CD8-positive, alpha-beta memory T cell (primary cell): ENCODE measurements around the gene TMEM30B. TPM values are rescaled to one million over a fixed set of nuclear protein-coding genes. Genes with fewer than 3 reads are reported as not detected.

ENCODE experiments used
- CTCF ChIA-PET: fragments of 350-600 bp; sonication (Branson Sonifier 250); formaldehyde crosslinking; loops from one replicate; lab custom pipeline; 2021; ENCODE audit warnings: antibody characterized with exemption; lab: Charles Lee
- POLR2A ChIA-PET: fragments of 350-600 bp; sonication (Branson Sonifier 250); formaldehyde crosslinking; loops from one replicate; lab custom pipeline; 2021; ENCODE audit warnings: antibody characterized with exemption; lab: Charles Lee
- DNase-seq, 5 donors: peaks; one replicate each; pipeline versions ENCODE4 v3.0.0 to v3.0.0-alpha.2; 2020 to 2022; ENCODE audit warnings: mixed read lengths in 1 of 5
- H3K27ac ChIP-seq: one replicate; pipeline ENCODE4 v1.7.0; 2013; ENCODE audit warnings: low read depth, mild to moderate bottlenecking, low read length, moderate library complexity
- H3K27me3 ChIP-seq: 2 replicates; pipeline ENCODE4 v1.7.0; 2013; ENCODE audit warnings: low read length, mild to moderate bottlenecking; ENCODE audit not compliant: insufficient read depth, poor library complexity, severe bottlenecking
- H3K36me3 ChIP-seq: 2 replicates; pipeline ENCODE4 v1.7.0; 2013; ENCODE audit warnings: mild to moderate bottlenecking, low read length, moderate library complexity; ENCODE audit not compliant: insufficient read depth
- H3K4me1 ChIP-seq: 2 replicates; pipeline ENCODE4 v1.7.0; 2013; ENCODE audit warnings: mild to moderate bottlenecking, low read length, moderate library complexity; ENCODE audit not compliant: insufficient read depth
- H3K4me3 ChIP-seq: 2 replicates; pipeline ENCODE4 v1.7.0; 2013; ENCODE audit warnings: mild to moderate bottlenecking, low read length
- H3K9me3 ChIP-seq: 2 replicates; pipeline ENCODE4 v1.7.0; 2013; ENCODE audit warnings: mild to moderate bottlenecking, low read length
- H3K27ac Mint-ChIP-seq, 8 donors: one replicate each; pipeline ENCODE4 v1.8.0; 2020 to 2021; ENCODE audit warnings: mixed read lengths in 8 of 8, mild to moderate bottlenecking in 6 of 8, inconsistent platforms in 3 of 8, moderate library complexity in 3 of 8
- H3K27me3 Mint-ChIP-seq, 2 donors: one replicate each; pipeline ENCODE4 v1.8.0; 2020 to 2021; ENCODE audit warnings: mixed read lengths in 2 of 2, mild to moderate bottlenecking in 1 of 2, moderate library complexity in 1 of 2
- H3K36me3 Mint-ChIP-seq, 3 donors: one replicate each; pipeline ENCODE4 v1.8.0; 2020 to 2021; ENCODE audit warnings: mixed read lengths in 3 of 3, inconsistent platforms in 1 of 3, mild to moderate bottlenecking in 1 of 3
- H3K4me1 Mint-ChIP-seq, 3 donors: one replicate each; pipeline ENCODE4 v1.8.0; 2020 to 2021; ENCODE audit warnings: mixed read lengths in 3 of 3, inconsistent platforms in 1 of 3, mild to moderate bottlenecking in 1 of 3
- H3K4me3 Mint-ChIP-seq, 7 donors: one replicate each; pipeline ENCODE4 v1.8.0; 2020 to 2021; ENCODE audit warnings: mixed read lengths in 7 of 7, mild to moderate bottlenecking in 6 of 7, moderate library complexity in 4 of 7, inconsistent platforms in 2 of 7
- H3K9me3 Mint-ChIP-seq, 5 donors: one replicate each; pipeline ENCODE4 v1.8.0; 2020 to 2022; ENCODE audit warnings: mixed read lengths in 5 of 5, mild to moderate bottlenecking in 3 of 5, moderate library complexity in 2 of 5, inconsistent platforms in 1 of 5
- polyA plus RNA-seq: library from polyadenylated mRNA; unstranded; fragments of 300-500 nt; fragmentation: Illumina TruSeq; gene quantifications from one replicate; pipeline ENCODE4 v1.2.3, GENCODE V29; 2021
- total RNA-seq, 2 experiments: library from RNA; stranded (reverse); gene quantifications; one replicate each; pipeline ENCODE4 v1.2.3, GENCODE V29; 2021

TMEM30B gene
- total and polyA plus RNA-seq, 3 experiments from 2014 or later = 1.7 to 6.5 (median 1.9) TPM

DNA sequence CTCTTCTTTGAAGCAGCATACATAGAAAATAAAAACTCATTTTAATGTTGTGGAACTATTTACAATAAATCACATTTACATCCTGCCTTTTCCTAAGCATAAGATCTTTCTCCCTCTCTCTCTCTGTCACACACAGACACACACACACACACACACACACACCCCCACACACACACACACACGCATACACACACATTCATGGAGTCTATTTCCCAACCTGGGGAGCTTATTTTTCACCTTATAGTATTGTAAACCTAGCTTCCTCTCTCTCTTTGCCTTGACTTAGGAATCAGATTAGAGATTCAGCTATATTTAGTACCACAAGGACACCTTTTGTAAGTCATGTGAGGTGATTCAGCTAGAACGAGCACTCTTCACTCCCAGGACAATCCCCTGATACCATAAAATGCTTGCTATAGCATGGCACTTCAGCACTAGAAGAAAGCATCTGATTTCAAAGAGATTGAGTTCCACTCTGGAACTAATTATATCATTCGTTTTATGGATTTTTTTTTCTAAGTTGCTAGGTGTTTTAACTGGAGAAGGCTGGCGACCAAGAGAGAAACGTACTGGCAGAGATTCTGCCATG, 23.6 kb downstream of the TMEM30B start:
- POLR2A ChIA-PET = interaction anchor here (0.7 kb wide), 1 partner anchor 248 kb away, joined by 6 read pairs; no protein-coding TSS in a partner anchor

DNA sequence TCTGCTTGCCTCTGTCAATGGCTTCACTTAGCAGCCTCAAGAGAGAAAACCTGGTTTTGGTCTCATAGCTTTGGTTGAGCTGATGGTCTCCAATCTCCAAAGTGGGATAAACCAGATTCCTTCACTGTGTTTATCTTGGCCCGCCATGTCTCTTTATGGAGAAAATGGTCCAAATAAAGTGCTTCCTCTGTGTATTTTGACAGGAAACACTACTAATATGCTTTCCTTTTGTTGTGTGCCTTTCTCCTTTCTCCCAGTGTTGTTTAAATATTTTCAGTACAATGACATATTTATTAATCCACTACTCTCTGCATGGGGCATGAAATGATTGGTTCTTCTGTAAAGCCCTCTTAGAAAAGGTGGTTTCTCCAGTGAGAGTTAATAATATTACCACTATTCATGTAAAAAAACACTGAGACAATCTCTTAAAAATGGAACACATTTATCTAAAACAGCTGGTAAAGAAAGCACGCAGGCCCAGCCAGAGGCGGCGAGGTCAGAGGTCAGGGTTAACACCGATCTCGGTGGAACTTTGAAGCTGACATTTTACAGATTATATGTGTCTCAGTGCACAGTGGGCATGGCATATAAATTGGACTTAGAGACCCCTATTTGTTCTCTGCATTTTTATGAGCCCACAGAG, 24.2 kb downstream of the TMEM30B start:
- Histone ChIP-seq H3K4me1 (no peaks in the 10 kb centered on the region), H3K4me3 (no peak overlapping the region), H3K9me3 (no peaks in the 10 kb centered on the region), H3K36me3 (no peaks in the 10 kb centered on the region), H3K27me3 (no peaks in the 10 kb centered on the region), H3K27ac (no peak overlapping the region)
- H3K27me3 Mint-ChIP-seq = peaks cover 25 to 54% of the 10 kb centered on the region in 2 donors
- H3K4me1 Mint-ChIP-seq = peaks cover 3 to 7% (median 4%) of the 10 kb centered on the region in 3 donors
- CTCF ChIA-PET = interaction anchor here (0.8 kb wide), 1 partner anchor 580 kb away, joined by 3 read pairs; no protein-coding TSS in a partner anchor
- no peak overlapping the region for H3K4me3 Mint-ChIP-seq
- no peak overlapping the region for H3K27ac Mint-ChIP-seq
- POLR2A ChIA-PET = no interaction called here
- no peaks in the 10 kb centered on the region for H3K9me3 Mint-ChIP-seq
- no peaks in the 10 kb centered on the region for H3K36me3 Mint-ChIP-seq
- DNase-seq = no peak

More for the DNA sequence above, 23.6 kb downstream of the TMEM30B start:
- Histone ChIP-seq H3K9me3 (no peaks in the 10 kb centered on the region), H3K4me1 (no peaks in the 10 kb centered on the region), H3K27ac (no peak overlapping the region), H3K4me3 (no peak overlapping the region), H3K27me3 (no peaks in the 10 kb centered on the region), H3K36me3 (no peaks in the 10 kb centered on the region)
- DNase-seq = no peak
- Mint-ChIP-seq H3K4me1 (peaks cover 3 to 5% (median 3%) of the 10 kb centered on the region in 3 donors), H3K4me3 (no peak overlapping the region), H3K27me3 (peaks cover 25 to 50% of the 10 kb centered on the region in 2 donors), H3K27ac (no peak overlapping the region), H3K36me3 (no peaks in the 10 kb centered on the region), H3K9me3 (no peaks in the 10 kb centered on the region)
- CTCF ChIA-PET = interaction anchor here (0.8 kb wide), 1 partner anchor 580 kb away, joined by 3 read pairs; no protein-coding TSS in a partner anchor

DNA sequence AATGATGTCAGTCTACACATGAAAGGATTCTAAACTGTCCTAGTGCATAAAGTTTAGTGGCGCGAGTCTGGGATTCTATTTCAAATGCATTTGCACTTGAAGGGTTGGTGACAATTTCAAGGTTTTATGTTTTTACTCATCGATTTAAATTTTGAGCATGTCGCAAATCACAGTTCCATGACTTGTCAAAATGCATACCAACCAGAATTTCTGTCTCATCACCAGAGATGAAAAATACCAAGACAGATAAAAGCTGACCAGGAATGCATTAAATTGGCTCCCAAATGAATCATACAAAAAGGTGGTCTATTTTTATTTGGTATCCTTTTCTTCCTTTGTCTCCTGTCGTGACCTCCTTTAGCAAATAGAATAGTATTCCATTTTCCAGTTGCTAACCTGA, 25.2 kb downstream of the TMEM30B start:
- no peak for DNase-seq
- H3K36me3 Mint-ChIP-seq = no peaks in the 10 kb centered on the region
- CTCF ChIA-PET = no interaction called here
- no peak overlapping the region for H3K4me3 ChIP-seq
- H3K27me3 Mint-ChIP-seq = peaks cover 24 to 54% of the 10 kb centered on the region in 2 donors
- H3K9me3 Mint-ChIP-seq = no peaks in the 10 kb centered on the region
- H3K27me3 ChIP-seq = no peaks in the 10 kb centered on the region
- H3K9me3 ChIP-seq = no peaks in the 10 kb centered on the region
- H3K27ac ChIP-seq = no peak overlapping the region
- peaks cover 3 to 7% (median 4%) of the 10 kb centered on the region in 3 donors for H3K4me1 Mint-ChIP-seq
- H3K36me3 ChIP-seq = no peaks in the 10 kb centered on the region
- H3K4me3 Mint-ChIP-seq = no peak overlapping the region
- H3K4me1 ChIP-seq = no peaks in the 10 kb centered on the region
- H3K27ac Mint-ChIP-seq = peak overlapping the region in 1 of 8 donors; percentile 66
- POLR2A ChIA-PET = no interaction called here

DNA sequence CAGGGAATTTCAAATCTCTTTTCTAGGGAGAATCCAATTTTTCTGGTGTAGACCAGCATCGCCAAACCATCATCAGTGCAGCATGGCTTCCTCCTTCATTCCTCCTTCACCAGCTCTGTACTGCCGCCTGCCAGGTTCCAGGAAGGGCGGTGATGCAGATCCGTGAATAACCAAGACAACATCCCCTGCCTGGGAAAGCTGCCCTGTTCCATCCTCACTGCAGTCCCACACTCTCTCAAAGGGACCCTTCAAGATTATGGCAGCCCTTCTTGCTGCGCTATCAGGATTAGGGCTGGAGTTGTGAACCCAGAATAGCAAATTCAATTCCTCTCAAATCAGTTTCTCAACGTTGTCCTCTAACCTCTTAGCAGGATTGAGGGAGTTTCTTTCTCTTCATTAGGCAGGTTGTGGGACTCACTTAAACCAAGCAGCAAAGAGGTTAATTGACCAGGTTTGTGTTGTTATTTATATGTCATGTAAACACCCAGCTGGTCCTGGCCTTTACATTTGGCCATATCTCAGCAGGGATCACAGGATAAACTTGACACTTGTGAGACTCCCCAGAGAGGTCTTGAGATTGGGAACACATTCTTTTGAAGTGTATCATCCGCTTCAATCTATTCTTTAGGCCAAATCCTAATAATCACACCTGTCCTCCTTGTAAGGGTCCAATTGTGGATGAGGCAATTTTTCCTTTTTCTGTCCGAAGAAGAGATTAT, 26.2 kb downstream of the TMEM30B start:
- Histone ChIP-seq H3K36me3 (no peaks in the 10 kb centered on the region), H3K9me3 (no peaks in the 10 kb centered on the region), H3K4me3 (no peak overlapping the region), H3K27ac (no peak overlapping the region), H3K4me1 (no peaks in the 10 kb centered on the region), H3K27me3 (no peaks in the 10 kb centered on the region)
- H3K27me3 Mint-ChIP-seq = peaks cover 17 to 50% of the 10 kb centered on the region in 2 donors
- H3K36me3 Mint-ChIP-seq = no peaks in the 10 kb centered on the region
- H3K4me3 Mint-ChIP-seq = no peak overlapping the region
- H3K9me3 Mint-ChIP-seq = no peaks in the 10 kb centered on the region
- ChIA-PET CTCF (no interaction called here), POLR2A (no interaction called here)
- H3K27ac Mint-ChIP-seq = no peak overlapping the region
- DNase-seq = no peak
- peaks cover 3 to 7% (median 4%) of the 10 kb centered on the region in 3 donors for H3K4me1 Mint-ChIP-seq

DNA sequence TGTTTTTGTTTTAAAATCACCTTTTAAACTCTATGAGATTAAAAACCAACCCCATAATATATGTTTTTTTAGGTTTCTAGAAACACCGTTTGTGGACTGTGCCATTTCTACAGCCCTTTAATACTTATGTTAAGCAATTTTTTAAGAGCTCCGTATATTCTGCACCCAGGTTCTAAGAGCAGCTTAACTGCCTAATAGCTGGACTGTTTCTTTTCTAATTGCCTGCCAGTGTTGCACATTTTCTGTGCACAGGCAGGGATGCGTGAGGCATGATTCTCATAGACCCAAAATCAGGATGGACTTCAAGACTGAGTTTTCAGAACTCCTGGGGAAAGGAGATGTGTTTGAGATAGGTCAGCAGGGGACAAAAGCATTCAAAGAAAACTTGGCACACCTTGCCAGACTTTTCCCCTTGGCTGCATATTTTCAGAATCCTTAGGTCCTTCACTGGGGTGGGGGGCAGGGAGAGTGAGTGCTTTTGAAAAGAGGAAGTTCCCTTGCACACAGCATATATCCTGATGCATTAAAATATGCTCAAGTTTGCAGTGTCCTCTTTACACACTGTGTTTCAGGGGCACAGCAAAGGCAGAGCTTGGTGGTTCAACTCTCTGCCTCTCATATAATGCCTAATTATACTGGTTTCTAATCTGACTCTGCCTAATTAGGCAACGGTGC, 27.9 kb downstream of the TMEM30B start:
- no peak overlapping the region for H3K27ac Mint-ChIP-seq
- H3K4me1 ChIP-seq = no peaks in the 10 kb centered on the region
- H3K4me1 Mint-ChIP-seq = peaks cover 3 to 7% (median 4%) of the 10 kb centered on the region in 3 donors
- no peak overlapping the region for H3K27ac ChIP-seq
- H3K4me3 Mint-ChIP-seq = no peak overlapping the region
- no peak for DNase-seq
- no peaks in the 10 kb centered on the region for H3K9me3 Mint-ChIP-seq
- H3K27me3 Mint-ChIP-seq = peaks cover 16 to 43% of the 10 kb centered on the region in 2 donors
- H3K27me3 ChIP-seq = no peaks in the 10 kb centered on the region
- H3K36me3 ChIP-seq = no peaks in the 10 kb centered on the region
- H3K9me3 ChIP-seq = no peaks in the 10 kb centered on the region
- ChIA-PET POLR2A (no interaction called here), CTCF (interaction anchor here (0.8 to 2.9 kb wide), 4 partner anchors 9 to 904 kb away, joined by 3 to 13 read pairs (median 6); no protein-coding TSS in a partner anchor)
- no peaks in the 10 kb centered on the region for H3K36me3 Mint-ChIP-seq
- no peak overlapping the region for H3K4me3 ChIP-seq

DNA sequence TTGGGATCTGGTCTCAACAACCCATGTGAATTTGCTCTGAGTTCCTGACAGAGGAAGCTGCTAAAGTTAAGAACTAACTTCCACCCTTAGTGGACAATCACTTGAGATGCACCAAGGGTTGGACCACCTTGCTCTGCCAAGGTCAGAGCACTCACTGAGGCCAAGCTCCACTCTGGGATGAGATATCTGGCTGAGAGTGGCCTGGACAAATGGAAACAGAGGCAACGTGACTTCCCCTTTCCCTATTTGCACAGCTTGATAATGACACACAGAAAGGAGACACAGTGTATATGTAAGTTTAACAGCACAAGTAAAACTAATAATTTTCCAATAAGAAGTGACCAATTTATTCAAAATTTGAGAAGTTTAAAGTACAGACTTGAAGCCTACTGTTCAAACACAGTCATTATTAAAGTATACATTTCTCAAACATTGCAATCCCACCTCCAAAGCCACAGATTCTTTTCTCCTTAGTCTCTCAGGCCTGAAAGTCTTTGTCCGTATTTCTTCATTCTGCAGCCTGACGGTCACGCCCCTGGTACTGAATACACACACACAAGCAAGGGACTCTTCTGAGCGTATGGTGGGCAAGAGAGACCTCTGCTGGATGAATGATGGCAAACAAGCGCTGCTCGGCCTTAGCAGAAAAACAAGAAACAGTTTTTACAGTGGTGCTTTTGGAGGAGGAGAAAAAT, 28.6 kb downstream of the TMEM30B start:
- Mint-ChIP-seq H3K4me1 (peaks cover 3 to 7% (median 4%) of the 10 kb centered on the region in 3 donors), H3K27ac (no peak overlapping the region), H3K4me3 (no peak overlapping the region), H3K36me3 (no peaks in the 10 kb centered on the region), H3K27me3 (peaks cover 10 to 39% of the 10 kb centered on the region in 2 donors), H3K9me3 (no peaks in the 10 kb centered on the region)
- ChIA-PET CTCF (interaction anchor here (0.7 to 2.9 kb wide), 9 partner anchors 8 to 1069 kb away, joined by 3 to 13 read pairs (median 4); no protein-coding TSS in a partner anchor), POLR2A (no interaction called here)
- Histone ChIP-seq H3K4me3 (no peak overlapping the region), H3K9me3 (no peaks in the 10 kb centered on the region), H3K36me3 (no peaks in the 10 kb centered on the region), H3K27me3 (no peaks in the 10 kb centered on the region), H3K27ac (no peak overlapping the region), H3K4me1 (no peaks in the 10 kb centered on the region)
- peak; percentile 21 to 64 (median 47) for DNase-seq

DNA sequence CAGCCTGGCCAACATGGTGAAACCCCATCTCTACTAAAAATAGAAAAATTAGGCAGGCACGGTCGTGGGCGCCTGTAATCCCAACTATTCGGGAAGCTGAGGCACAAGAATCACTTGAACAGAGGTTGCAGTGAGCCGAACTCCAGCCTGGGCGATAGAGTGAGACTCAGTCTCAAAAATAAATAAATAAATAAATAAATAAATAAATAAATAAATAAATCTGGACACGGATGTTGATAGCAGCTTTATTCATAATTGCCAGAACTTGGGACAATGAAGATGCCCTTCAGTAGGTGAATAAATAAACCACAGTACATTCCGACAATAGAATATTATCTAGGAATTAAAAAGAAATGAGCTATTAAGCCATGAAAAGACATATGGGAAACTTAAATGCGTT, 31.1 kb downstream of the TMEM30B start:
- no peaks in the 10 kb centered on the region for H3K27me3 ChIP-seq
- ChIA-PET POLR2A (no interaction called here), CTCF (interaction anchor here (0.7 kb wide), 1 partner anchor 912 kb away, joined by 5 read pairs; no protein-coding TSS in a partner anchor)
- no peak overlapping the region for H3K27ac ChIP-seq
- H3K27ac Mint-ChIP-seq = no peak overlapping the region
- H3K36me3 Mint-ChIP-seq = peaks cover 0 to 4% (median 0%) of the 10 kb centered on the region in 3 donors
- H3K36me3 ChIP-seq = no peaks in the 10 kb centered on the region
- no peaks in the 10 kb centered on the region for H3K9me3 Mint-ChIP-seq
- H3K4me1 Mint-ChIP-seq = peaks cover 3 to 7% (median 4%) of the 10 kb centered on the region in 3 donors
- no peaks in the 10 kb centered on the region for H3K9me3 ChIP-seq
- no peak overlapping the region for H3K4me3 Mint-ChIP-seq
- peaks cover 4 to 24% of the 10 kb centered on the region in 2 donors for H3K27me3 Mint-ChIP-seq
- H3K4me3 ChIP-seq = no peak overlapping the region
- no peak for DNase-seq
- no peaks in the 10 kb centered on the region for H3K4me1 ChIP-seq
